Effector CD4-positive, alpha-beta T cell (primary cell): Measurements from ENCODE around the gene WASHC1.
A peak's percentile ranks its signal among the peaks of the same experiment; 100 is the strongest.
"Not testable (repeated sequence)": the region's sequence is repeated elsewhere in the genome, so short reads cannot be mapped to it uniquely, and the experiment has no call there.

Source experiments
- DNase-seq: peaks from one replicate; pipeline ENCODE4 v3.0.0-alpha.2; 2020

WASHC1 gene

GRCh38 chr9:14129-14809, 15.0 kb downstream of the WASHC1 start:
- DNase-seq, result not testable (repeated sequence)

- DNase-seq, result peak; percentile 42
Measured at GRCh38 chr9:11206-11605, 18.1 kb downstream of the WASHC1 start.

GRCh38 chr9:10653-11053, 18.6 kb downstream of the WASHC1 start:
- DNase-seq, result peak; percentile 6

GRCh38 chr9:10207-10606, 19.0 kb downstream of the WASHC1 start:
- DNase-seq, result not testable (repeated sequence)
